CD14-positive monocyte (primary cell): ENCODE results near the gene ATG4D. TPM values are rescaled to one million over a fixed set of nuclear protein-coding genes. Genes with fewer than 3 reads are reported as not detected.

Experiments
- DNase-seq, 3 donors: peaks; one replicate each; pipeline ENCODE4 v3.0.0-alpha.2; 2011 to 2022
- H2AFZ ChIP-seq: 2 replicates; pipeline ENCODE4 v1.6.0; 2012; ENCODE audit warnings: mild to moderate bottlenecking, low read depth, low read length, inconsistent platforms; ENCODE audit not compliant: insufficient read depth, poor library complexity, severe bottlenecking
- H3K27ac ChIP-seq, 2 donors: 1 replicate in 1 of 2; 2 replicates in 1 of 2; pipeline ENCODE4 v1.5.1; 2012 to 2013; ENCODE audit warnings: low read length in 2 of 2, control low read depth in 1 of 2, inconsistent platforms in 1 of 2, low read depth in 1 of 2, mild to moderate bottlenecking in 1 of 2
- H3K27me3 ChIP-seq, 2 donors: one replicate each; pipeline versions ENCODE4 v1.6.0 to v1.6.1; 2011 to 2013; ENCODE audit warnings: low read length in 2 of 2; ENCODE audit not compliant: control insufficient read depth in 2 of 2, insufficient read depth in 2 of 2
- H3K36me3 ChIP-seq, 2 donors: replicated peaks in 1 of 2; 1 replicate in 1 of 2; 2 replicates in 1 of 2; pipeline versions ENCODE4 v1.5.1 to v1.6.1; 2012 to 2013; ENCODE audit warnings: low read length in 2 of 2, control low read depth in 1 of 2, inconsistent platforms in 1 of 2, mild to moderate bottlenecking in 1 of 2; ENCODE audit not compliant: insufficient read depth in 2 of 2, control insufficient read depth in 1 of 2
- H3K4me1 ChIP-seq, 2 donors: 1 replicate in 1 of 2; 2 replicates in 1 of 2; pipeline versions ENCODE4 v1.5.1 to v1.6.1; 2012 to 2013; ENCODE audit warnings: low read length in 2 of 2, control low read depth in 1 of 2, inconsistent platforms in 1 of 2, mild to moderate bottlenecking in 1 of 2, moderate library complexity in 1 of 2; ENCODE audit not compliant: insufficient read depth in 2 of 2, control insufficient read depth in 1 of 2
- H3K4me2 ChIP-seq: replicated peaks from 2 replicates; pipeline ENCODE3; 2012; ENCODE audit warnings: low read length, moderate library complexity, mild to moderate bottlenecking; ENCODE audit not compliant: poor library complexity, severe bottlenecking; ENCODE audit errors: extremely low read depth
- H3K4me3 ChIP-seq, 3 experiments: fragments of 200-600 bp in 1 of 3; sonication (generic) in 1 of 3; replicated peaks in 1 of 3; 1 replicate in 2 of 3; 2 replicates in 1 of 3; pipeline ENCODE4 v1.5.1; 2011 to 2013; ENCODE audit warnings: low read length in 3 of 3, mild to moderate bottlenecking in 3 of 3, control low read depth in 2 of 3, low read depth in 2 of 3, inconsistent platforms in 1 of 3, moderate library complexity in 1 of 3
- H3K79me2 ChIP-seq: 2 replicates; pipeline ENCODE4 v1.6.0; 2012; ENCODE audit warnings: mild to moderate bottlenecking, control low read depth, inconsistent platforms, low read length, moderate library complexity; ENCODE audit not compliant: insufficient read depth
- H3K9ac ChIP-seq: 2 replicates; pipeline ENCODE4 v1.6.0; 2017; ENCODE audit warnings: low read length, mild to moderate bottlenecking; ENCODE audit not compliant: insufficient read depth, poor library complexity, severe bottlenecking
- H3K9me3 ChIP-seq, 2 donors: replicated peaks in 1 of 2; 1 replicate in 1 of 2; 2 replicates in 1 of 2; pipeline versions ENCODE4 v1.5.1 to v1.6.1; 2012 to 2013; ENCODE audit warnings: low read length in 2 of 2, control low read depth in 1 of 2; ENCODE audit not compliant: control insufficient read depth in 1 of 2, insufficient read depth in 1 of 2
- H4K20me1 ChIP-seq: 2 replicates; pipeline ENCODE4 v1.6.0; 2012; ENCODE audit warnings: mild to moderate bottlenecking, low read length, control low read depth, moderate library complexity; ENCODE audit not compliant: insufficient read depth
- H3K27ac Mint-ChIP-seq, 7 donors: one replicate each; pipeline ENCODE4 v1.8.0; 2020; ENCODE audit warnings: mild to moderate bottlenecking in 7 of 7, mixed read lengths in 7 of 7, moderate library complexity in 6 of 7, inconsistent platforms in 2 of 7
- H3K27me3 Mint-ChIP-seq, 3 donors: one replicate each; pipeline ENCODE4 v1.8.0; 2021 to 2022; ENCODE audit warnings: low read depth in 3 of 3, mild to moderate bottlenecking in 3 of 3, mixed read lengths in 3 of 3, moderate library complexity in 3 of 3, inconsistent platforms in 1 of 3
- H3K36me3 Mint-ChIP-seq, 2 donors: one replicate each; pipeline ENCODE4 v1.8.0; 2020; ENCODE audit warnings: mixed read lengths in 2 of 2, inconsistent platforms in 1 of 2, mild to moderate bottlenecking in 1 of 2
- H3K4me1 Mint-ChIP-seq: one replicate; pipeline ENCODE4 v1.8.0; 2020; ENCODE audit warnings: mild to moderate bottlenecking, mixed read lengths
- H3K4me3 Mint-ChIP-seq, 2 donors: one replicate each; pipeline ENCODE4 v1.8.0; 2020; ENCODE audit warnings: mild to moderate bottlenecking in 2 of 2, mixed read lengths in 2 of 2, moderate library complexity in 1 of 2
- H3K9me3 Mint-ChIP-seq, 7 donors: one replicate each; pipeline ENCODE4 v1.8.0; 2020 to 2022; ENCODE audit warnings: mixed read lengths in 7 of 7, mild to moderate bottlenecking in 6 of 7, moderate library complexity in 6 of 7, inconsistent platforms in 2 of 7
- CTCF ChIP-seq: fragments of 200-600 bp; IDR thresholded peaks from one replicate; pipeline ENCODE4 v1.8.0; 2022; ENCODE audit warnings: antibody characterized with exemption, mild to moderate bottlenecking
- WGBS: methylation state at CpG from one replicate; pipeline ENCODE4 v1.1.5; 2013; ENCODE audit warnings: missing lambda C conversion rate; ENCODE audit not compliant: insufficient coverage; 5-methylcytosine and 5-hydroxymethylcytosine counted together
- intact Hi-C, 2 donors: fragments of 100-400 bp; cut with micrococcal nuclease; formaldehyde crosslinking; loops; one replicate each; pipeline versions ENCODE4 v1.15.0 to v1.15.1; 2023
- polyA minus RNA-seq: library from RNA; depleted of rRNA, polyadenylated mRNA; stranded (reverse); fragments of >200 nt; gene quantifications from 2 replicates; pipeline ENCODE4 v1.2.3, GENCODE V29; 2012
- polyA plus RNA-seq, 3 donors: library from polyadenylated mRNA; depleted of rRNA in 1 of 3; unstranded in 2 of 3; stranded (reverse) in 1 of 3; fragments of 300-500 nt in 2 of 3; fragments of >200 nt in 1 of 3; fragmentation: Illumina TruSeq in 2 of 3; gene quantifications; 1 replicate in 2 of 3; 2 replicates in 1 of 3; pipeline ENCODE4 v1.2.3, GENCODE V29; 2012 to 2021
- total RNA-seq, 12 experiments: library from RNA in 1 of 12; stranded (reverse) in 1 of 12; fragments of 120-200 nt in 1 of 12; gene quantifications; one replicate each; pipeline ENCODE4 v1.2.4 and lab custom pipeline; 2013 to 2026; ENCODE audit warnings: mixed read lengths in 6 of 12, inconsistent platforms in 1 of 12

The ATG4D gene
- total RNA-seq (2013) = 19.2 TPM
- polyA plus RNA-seq (10 to 100 TPM; 10.7 to 52.8 (median 11.9) TPM), polyA minus RNA-seq (16.8 and 17.5 TPM in 2 replicates), total RNA-seq (lab: John Stamatoyannopoulos, UW) (7.5 to 25.2 (median 11.7) reads per million in 11 experiments)

- H2AFZ ChIP-seq = peak within 1 kb of the TSS; percentile 95
- peak within 1 kb of the TSS; percentile 88 for H3K9ac ChIP-seq
- H3K27ac ChIP-seq = peak within 1 kb of the TSS; percentile 28 to 83
- H3K4me1 Mint-ChIP-seq = peaks cover 27% of the 10 kb centered on the region
- H3K9me3 ChIP-seq = no peaks in the 10 kb centered on the region
- whole genome bisulfite sequencing = under 1% methylated on average over 71 of the region's 79 CpGs
- H3K36me3 ChIP-seq = peaks cover 15 to 19% of the 10 kb centered on the region in 2 donors
- peak within 1 kb of the TSS; percentile 84 to 90 for H3K4me3 Mint-ChIP-seq
- no peak for TF ChIP-seq CTCF
- peak within 1 kb of the TSS; percentile 89 for H3K4me2 ChIP-seq
- intact Hi-C loops = loop anchor here in 1 of 2 donors (2.0 to 5.0 kb wide), 3 partner anchors 17 to 154 kb away; partner anchors contain the start of gene KRI1
- peak; percentile 55 to 74 (median 66) for DNase-seq
- peak within 1 kb of the TSS; percentile 76 to 95 (median 80) for H3K4me3 ChIP-seq
- H3K36me3 Mint-ChIP-seq = peaks cover 11 to 16% of the 10 kb centered on the region in 2 donors
- H3K27ac Mint-ChIP-seq = peak within 1 kb of the TSS in 6 of 7 donors; percentile 35 to 89 (median 76)
- H3K4me1 ChIP-seq = peaks cover 24 to 33% of the 10 kb centered on the region in 2 donors
- H3K79me2 ChIP-seq = peaks cover 30% of the 10 kb centered on the region
- H3K9me3 Mint-ChIP-seq = peaks cover 0 to 3% (median 0%) of the 10 kb centered on the region in 7 donors
- H3K27me3 Mint-ChIP-seq = peaks cover 2 to 6% (median 5%) of the 10 kb centered on the region in 3 donors
- H4K20me1 ChIP-seq = peaks cover 15% of the 10 kb centered on the region
- no peaks in the 10 kb centered on the region for H3K27me3 ChIP-seq
Measured at GRCh38 chr19:10543420-10544241, at the start of gene ATG4D. ATG4D (plus strand) TSS chr19:10543904; CDS start chr19:10544091, 187 bp downstream.

GRCh38 chr19:10497371-10497770 lies 46.3 kb upstream of the ATG4D start:
- Mint-ChIP-seq H3K4me1 (peaks cover 24% of the 10 kb centered on the region), H3K27me3 (peaks cover 0 to 4% (median 2%) of the 10 kb centered on the region in 3 donors), H3K36me3 (peaks cover 39 to 67% of the 10 kb centered on the region in 2 donors), H3K27ac (peak overlapping the region in 3 of 7 donors; percentile 38 to 70 (median 40)), H3K4me3 (no peak overlapping the region), H3K9me3 (no peaks in the 10 kb centered on the region)
- Histone ChIP-seq H3K36me3 (peaks cover 45 to 66% of the 10 kb centered on the region in 2 donors), H3K79me2 (peaks cover 87% of the 10 kb centered on the region), H3K4me2 (no peak overlapping the region), H3K4me1 (peaks cover 6 to 19% of the 10 kb centered on the region in 2 donors), H3K9me3 (no peaks in the 10 kb centered on the region), H4K20me1 (peaks cover 31% of the 10 kb centered on the region), H2AFZ (no peak overlapping the region), H3K27me3 (no peaks in the 10 kb centered on the region), H3K4me3 (no peak overlapping the region), H3K27ac (peak overlapping the region in 1 of 2 donors; percentile 18), H3K9ac (no peak overlapping the region)
- TF ChIP-seq CTCF = no peak
- DNase-seq = no peak
- 100% methylated on average over 2 of the region's 4 CpGs for WGBS
- intact Hi-C loops = no loop called here
